ENCODE data around the gene RGS6.

The RGS6 gene

GRCh38 chr14:72169521-72169920, 237.3 kb downstream of the RGS6 start:
- no peak for DNase-seq

- no peak for DNase-seq
Measured at GRCh38 chr14:72172049-72172448, 239.8 kb downstream of the RGS6 start.

- DNase-seq: no peak
Measured at GRCh38 chr14:72172597-72172996, 240.4 kb downstream of the RGS6 start.

- DNase-seq: no peak
Measured at GRCh38 chr14:72173038-72173720, 240.9 kb downstream of the RGS6 start.

- no peak for DNase-seq
Measured at GRCh38 chr14:72177251-72177650, 245.0 kb downstream of the RGS6 start.

- no peak for DNase-seq
Measured at GRCh38 chr14:72178517-72178916, 246.3 kb downstream of the RGS6 start.

- DNase-seq: no peak
Measured at GRCh38 chr14:72182708-72183432, 250.6 kb downstream of the RGS6 start.

GRCh38 chr14:72183631-72184030, 251.4 kb downstream of the RGS6 start:
- DNase-seq: no peak

- no peak for DNase-seq
Measured at GRCh38 chr14:72186523-72186922, 254.3 kb downstream of the RGS6 start.

GRCh38 chr14:72196237-72197015, 264.2 kb downstream of the RGS6 start:
- DNase-seq: no peak

GRCh38 chr14:72201645-72202044, 269.4 kb downstream of the RGS6 start:
- no peak for DNase-seq

- DNase-seq: no peak
Measured at GRCh38 chr14:72213424-72213823, 281.2 kb downstream of the RGS6 start.

- DNase-seq: no peak
Measured at GRCh38 chr14:72215080-72215479, 282.9 kb downstream of the RGS6 start.

- no peak for DNase-seq
Measured at GRCh38 chr14:72217135-72217534, 284.9 kb downstream of the RGS6 start.

GRCh38 chr14:72222046-72222445, 289.8 kb downstream of the RGS6 start:
- DNase-seq: no peak

- no peak for DNase-seq
Measured at GRCh38 chr14:72236629-72237028, 304.4 kb downstream of the RGS6 start.

GRCh38 chr14:72237722-72238666, 305.8 kb downstream of the RGS6 start:
- no peak for DNase-seq

GRCh38 chr14:72243309-72244293, 311.4 kb downstream of the RGS6 start:
- DNase-seq: no peak

- no peak for DNase-seq
Measured at GRCh38 chr14:72247896-72248465, 315.8 kb downstream of the RGS6 start.

- DNase-seq: no peak
Measured at GRCh38 chr14:72253503-72253902, 321.3 kb downstream of the RGS6 start.

Data from cortex of kidney (tissue), 1 donor.